DND-41 (cell line): Measurements from ENCODE around the gene RNASE8.

ENCODE experiments used
- CTCF ChIP-seq: IDR thresholded peaks from 2 replicates; pipeline ENCODE4 v1.5.1; 2012; ENCODE audit warnings: borderline replicate concordance, low read length, moderate library complexity, mild to moderate bottlenecking; ENCODE audit not compliant: poor library complexity, severe bottlenecking; ENCODE audit errors: extremely low read depth
- EZH2 ChIP-seq: IDR thresholded peaks from 3 replicates; pipeline ENCODE4 v1.6.1; 2012; ENCODE audit warnings: borderline replicate concordance, low read depth, mild to moderate bottlenecking, moderate library complexity, low read length, inconsistent platforms; ENCODE audit not compliant: severe bottlenecking

GRCh38 chr14:21070610-21071224, 13.1 kb downstream of the RNASE8 start:
- TF ChIP-seq CTCF (no peak), EZH2 (peak; percentile 95)
